Medulla oblongata (tissue), 1 donor: ENCODE data around the gene AP4M1.
"Not testable (repeated sequence)": the region's sequence is repeated elsewhere in the genome, so short reads cannot be mapped to it uniquely, and the experiment has no call there.

Source experiments
- DNase-seq: peaks from one replicate; pipeline ENCODE4 v3.0.0-alpha.2; 2015; ENCODE audit errors: extremely low spot score

The AP4M1 gene

GRCh38 chr7:100107125-100107737 lies 5.8 kb downstream of the AP4M1 start:
- no peak for DNase-seq

GRCh38 chr7:100107890-100108289 lies 6.4 kb downstream of the AP4M1 start:
- DNase-seq, result no peak

- no peak for DNase-seq
Observed at GRCh38 chr7:100109521-100110163, 8.2 kb downstream of the AP4M1 start.

GRCh38 chr7:100111156-100111555 lies 9.7 kb downstream of the AP4M1 start:
- no peak for DNase-seq

- no peak for DNase-seq
Observed at GRCh38 chr7:100111914-100112313, 10.5 kb downstream of the AP4M1 start.

GRCh38 chr7:100115026-100115425 lies 13.6 kb downstream of the AP4M1 start:
- DNase-seq, result no peak

- no peak for DNase-seq
Observed at GRCh38 chr7:100118388-100119071, 17.1 kb downstream of the AP4M1 start.

- DNase-seq, result peak; percentile 97
Observed at GRCh38 chr7:100119072-100119969, 17.9 kb downstream of the AP4M1 start, which contains the start of the genes CNPY4 and TAF6. CNPY4 (plus strand) TSS chr7:100119634; CDS start chr7:100119745, 111 bp downstream. TAF6 (minus strand) TSS chr7:100119358; CDS start chr7:100114209, 5,149 bp downstream.

GRCh38 chr7:100119970-100120732 lies 18.7 kb downstream of the AP4M1 start:
- peak; percentile 85 for DNase-seq

- no peak for DNase-seq
Observed at GRCh38 chr7:100120733-100121036, 19.2 kb downstream of the AP4M1 start.

GRCh38 chr7:100122067-100122466 lies 20.6 kb downstream of the AP4M1 start:
- no peak for DNase-seq

- DNase-seq, result no peak
Observed at GRCh38 chr7:100122568-100122967, 21.1 kb downstream of the AP4M1 start.

- no peak for DNase-seq
Observed at GRCh38 chr7:100124301-100125230, 23.1 kb downstream of the AP4M1 start.

- DNase-seq, result no peak
Observed at GRCh38 chr7:100126239-100126930, 24.9 kb downstream of the AP4M1 start.

GRCh38 chr7:100126931-100127865 lies 25.8 kb downstream of the AP4M1 start, which contains the start of gene MBLAC1:
MBLAC1 (plus strand) TSS chr7:100126967; CDS start chr7:100127396, 429 bp downstream.
- DNase-seq, result peak; percentile 94

GRCh38 chr7:100127866-100128636 lies 26.6 kb downstream of the AP4M1 start:
- no peak for DNase-seq

GRCh38 chr7:100128637-100128963 lies 27.2 kb downstream of the AP4M1 start:
- no peak for DNase-seq

- not testable (repeated sequence) for DNase-seq
Observed at GRCh38 chr7:100130220-100130607, 28.8 kb downstream of the AP4M1 start.
